PC-3 (cell line): ENCODE measurements around the gene ABHD6. TPM values are rescaled to one million over a fixed set of nuclear protein-coding genes. Genes with fewer than 3 reads are reported as not detected.
A peak's percentile ranks its signal among the peaks of the same experiment; 100 is the strongest.

Experiments used
- ATAC-seq: fragments of 200-7000 bp; cut with Tn5 transposase; 2 replicates; pipeline ENCODE4 v1.9.1; 2020; ENCODE audit warnings: mild to moderate bottlenecking, moderate library complexity
- BruUV-seq: library from RNA; stranded (reverse); fragments of 400-500 nt; replicated peaks from 2 replicates; lab custom pipeline; 2021; lab: Mats Ljungman, UMichigan
- CTCF ChIA-PET: fragments of 300-600 bp; sonication (Branson Sonifier 250); formaldehyde crosslinking; loops from one replicate; lab custom pipeline; 2022; ENCODE audit warnings: antibody characterized with exemption; lab: Charles Lee
- POLR2A ChIA-PET: fragments of 300-600 bp; sonication (Branson Sonifier 250); formaldehyde crosslinking; loops from one replicate; lab custom pipeline; 2022; ENCODE audit warnings: antibody characterized with exemption; ENCODE audit not compliant: unreplicated experiment; lab: Charles Lee
- DNase-seq: peaks from one replicate; pipeline ENCODE4 v3.0.0-alpha.2; 2015
- H2AFZ ChIP-seq: fragments of 300-600 bp; sonication (generic); 2 replicates; pipeline ENCODE4 v1.6.0; 2016; ENCODE audit warnings: antibody characterized with exemption, low read length
- H3F3A ChIP-seq: fragments of 300-600 bp; sonication (generic); one replicate; pipeline ENCODE4 v1.6.0; 2017; ENCODE audit warnings: antibody characterized with exemption, low read length, control low read depth, mild to moderate bottlenecking; ENCODE audit not compliant: unreplicated experiment
- H3K27ac ChIP-seq: fragments of 300-600 bp; sonication (generic); 2 replicates; pipeline ENCODE4 v1.5.1; 2016; ENCODE audit warnings: mild to moderate bottlenecking, low read length
- H3K27me3 ChIP-seq: fragments of 300-600 bp; sonication (generic); 2 replicates; pipeline ENCODE4 v1.6.1; 2016; ENCODE audit warnings: low read length, mixed read lengths
- H3K36me3 ChIP-seq: fragments of 300-600 bp; sonication (generic); 2 replicates; pipeline ENCODE4 v1.6.1; 2016; ENCODE audit warnings: low read depth, mixed run types, low read length, mixed read lengths
- H3K4me1 ChIP-seq: fragments of 300-600 bp; sonication (generic); 2 replicates; pipeline ENCODE4 v1.5.1; 2016; ENCODE audit warnings: low read length; ENCODE audit not compliant: insufficient read depth
- H3K4me2 ChIP-seq: fragments of 300-600 bp; sonication (generic); 2 replicates; pipeline ENCODE4 v1.6.0; 2016; ENCODE audit warnings: low read length
- H3K4me3 ChIP-seq: fragments of 300-600 bp; sonication (generic); 2 replicates; pipeline ENCODE4 v1.5.1; 2016; ENCODE audit warnings: mild to moderate bottlenecking, low read length, mixed read lengths
- H3K79me2 ChIP-seq: fragments of 300-600 bp; sonication (generic); 2 replicates; pipeline ENCODE4 v1.6.1; 2017; ENCODE audit warnings: low read length, mixed read lengths
- H3K9ac ChIP-seq: fragments of 300-600 bp; sonication (generic); 2 replicates; pipeline ENCODE4 v1.6.0; 2016; ENCODE audit warnings: mild to moderate bottlenecking, low read length
- H3K9me2 ChIP-seq: fragments of 300-600 bp; sonication (generic); replicated peaks from 2 replicates; pipeline ENCODE4 v1.6.1; 2016; ENCODE audit warnings: mixed run types, low read length, mixed read lengths
- H3K9me3 ChIP-seq: fragments of 300-600 bp; sonication (generic); 2 replicates; pipeline ENCODE4 v1.6.1; 2016; ENCODE audit warnings: low read length, mixed read lengths
- H4K20me1 ChIP-seq: fragments of 300-600 bp; sonication (generic); 2 replicates; pipeline ENCODE4 v1.6.1; 2016; ENCODE audit warnings: low read length, mixed read lengths
- CTCF ChIP-seq: fragments of 300-600 bp; sonication (generic); conservative IDR thresholded peaks from 2 replicates; pipeline ENCODE4 v1.5.1; 2017; ENCODE audit warnings: antibody characterized with exemption, low read depth, mild to moderate bottlenecking, low read length
- EZH2 ChIP-seq: fragments of 300-600 bp; sonication (generic); IDR thresholded peaks from one replicate; pipeline ENCODE4 v1.6.1; 2017; ENCODE audit warnings: antibody characterized with exemption, mild to moderate bottlenecking, low read length; ENCODE audit not compliant: unreplicated experiment
- EZH2phosphoT487 ChIP-seq: fragments of 300-600 bp; sonication (generic); IDR thresholded peaks from 2 replicates; pipeline ENCODE4 v1.6.1; 2018; ENCODE audit warnings: mild to moderate bottlenecking, antibody characterized with exemption, low read length, borderline replicate concordance
- intact Hi-C: fragments of 100-400 bp; cut with micrococcal nuclease; formaldehyde crosslinking; loops from 2 replicates; pipeline ENCODE4 v1.9.0; 2023
- total RNA-seq: library from RNA; depleted of rRNA; stranded (reverse); fragments of >200 nt; gene quantifications from 2 replicates; pipeline ENCODE4 v1.2.3, GENCODE V29; 2014

Gene ABHD6
- total RNA-seq, 1 experiment from 2014 or later = 13.4 TPM

- peak overlapping the region; percentile 96 for H3K27ac ChIP-seq
- H3K4me3 ChIP-seq = no peak overlapping the region; the same call in 1 of the 2 replicates
- no peaks in the 10 kb centered on the region for H3K36me3 ChIP-seq
- no peaks in the 10 kb centered on the region for H3K79me2 ChIP-seq
- no peaks in the 10 kb centered on the region for H3K9me2 ChIP-seq
- DNase-seq (peak; percentile 92), ATAC-seq (peak; percentile 31)
- H3K27me3 ChIP-seq = no peaks in the 10 kb centered on the region
- no peak for TF ChIP-seq EZH2phosphoT487
- peak; percentile 27; the same call in 1 of the 2 replicates for TF ChIP-seq CTCF
- H3K9me3 ChIP-seq = no peaks in the 10 kb centered on the region
- H3F3A ChIP-seq = no peaks in the 10 kb centered on the region
- POLR2A ChIA-PET = no interaction called here
- intact Hi-C loops = loop anchor here (5.0 kb wide), 1 partner anchor 58 kb away; no protein-coding TSS in a partner anchor
- H4K20me1 ChIP-seq = no peaks in the 10 kb centered on the region
- H3K9ac ChIP-seq = peak overlapping the region; percentile 70
- no peak overlapping the region for H2AFZ ChIP-seq
- H3K4me1 ChIP-seq = peaks cover 37% of the 10 kb centered on the region
- CTCF ChIA-PET = interaction anchor here (1.0 to 1.2 kb wide), 2 partner anchors 27 to 92 kb away, joined by 4 to 7 read pairs; partner anchors contain the start of gene HTD2
- no TSS peak for BruUV-seq
- peak overlapping the region; percentile 67 for H3K4me2 ChIP-seq
Observed at GRCh38 chr3:58214484-58215316, 22.9 kb upstream of the ABHD6 start.

- Histone ChIP-seq H3K27ac (peak overlapping the region; percentile 96), H3F3A (no peaks in the 10 kb centered on the region), H4K20me1 (no peaks in the 10 kb centered on the region), H3K79me2 (no peaks in the 10 kb centered on the region), H3K36me3 (no peaks in the 10 kb centered on the region), H3K27me3 (no peaks in the 10 kb centered on the region), H3K9me2 (no peaks in the 10 kb centered on the region), H3K4me1 (peaks cover 42% of the 10 kb centered on the region), H3K4me3 (no peak overlapping the region; the same call in 1 of the 2 replicates), H2AFZ (no peak overlapping the region), H3K4me2 (peak overlapping the region; percentile 67), H3K9ac (peak overlapping the region; percentile 70), H3K9me3 (no peaks in the 10 kb centered on the region)
- POLR2A ChIA-PET = no interaction called here
- TF ChIP-seq CTCF (no peak), EZH2 (no peak), EZH2phosphoT487 (no peak)
- DNase-seq (no peak), ATAC-seq (no peak)
- no TSS peak for BruUV-seq
- CTCF ChIA-PET = interaction anchor here (1.0 to 1.2 kb wide), 2 partner anchors 27 to 91 kb away, joined by 4 to 7 read pairs; partner anchors contain the start of gene HTD2
- intact Hi-C loops = loop anchor here (2.0 to 5.0 kb wide), 2 partner anchors 45 to 57 kb away; no protein-coding TSS in a partner anchor
Observed at GRCh38 chr3:58215317-58216025, 22.1 kb upstream of the ABHD6 start.
